Keratinocyte (primary cell): ENCODE data around the gene HCFC1. TPM values are rescaled to one million over a fixed set of nuclear protein-coding genes. Genes with fewer than 3 reads are reported as not detected.

Experiments used
- DNase-seq: peaks from one replicate; pipeline ENCODE4 v3.0.0-alpha.2; 2011; ENCODE audit warnings: low read depth, missing footprints, low spot score
- FAIRE-seq: peaks from 2 replicates; lab custom pipeline; 2011; peaks lifted over from hg19 to GRCh38; lab: Jason Lieb, UNC
- H2AFZ ChIP-seq: 2 replicates; pipeline ENCODE4 v1.6.0; 2012; ENCODE audit warnings: low read length, control low read depth, inconsistent platforms; ENCODE audit not compliant: control insufficient read depth
- H3K27ac ChIP-seq: 2 replicates; pipeline ENCODE4 v1.5.1; 2011; ENCODE audit warnings: low read length; ENCODE audit not compliant: control insufficient read depth, insufficient read depth
- H3K27me3 ChIP-seq: 3 replicates; pipeline ENCODE4 v1.6.0; 2011; ENCODE audit warnings: low read length; ENCODE audit not compliant: control insufficient read depth, insufficient read depth; ENCODE audit errors: extremely low read depth
- H3K36me3 ChIP-seq, 2 experiments: 2 replicates in 1 of 2; 3 replicates in 1 of 2; pipeline ENCODE4 v1.5.1; 2011; ENCODE audit warnings: low read length in 2 of 2, mild to moderate bottlenecking in 1 of 2; ENCODE audit not compliant: control insufficient read depth in 2 of 2, insufficient read depth in 2 of 2; ENCODE audit errors: extremely low read depth in 1 of 2
- H3K4me1 ChIP-seq: 3 replicates; pipeline ENCODE4 v1.5.1; 2011; ENCODE audit warnings: low read length; ENCODE audit not compliant: control insufficient read depth, insufficient read depth; ENCODE audit errors: extremely low read depth
- H3K4me2 ChIP-seq: 3 replicates; pipeline ENCODE4 v1.6.0; 2011; ENCODE audit warnings: low read depth, low read length; ENCODE audit not compliant: control insufficient read depth, insufficient read depth; ENCODE audit errors: extremely low read depth
- H3K4me3 ChIP-seq, 3 experiments: fragments of 200-600 bp in 1 of 3; sonication (generic) in 1 of 3; 2 replicates in 2 of 3; 3 replicates in 1 of 3; pipeline ENCODE4 v1.5.1; 2011 to 2016; ENCODE audit warnings: low read length in 3 of 3, mild to moderate bottlenecking in 3 of 3, control low read depth in 2 of 3, inconsistent platforms in 1 of 3, low read depth in 1 of 3, mixed read lengths in 1 of 3, mixed run types in 1 of 3, moderate library complexity in 1 of 3; ENCODE audit not compliant: control insufficient read depth in 2 of 3, insufficient read depth in 2 of 3; ENCODE audit errors: extremely low read depth in 1 of 3
- H3K79me2 ChIP-seq: 2 replicates; pipeline ENCODE4 v1.6.0; 2012; ENCODE audit warnings: low read length; ENCODE audit not compliant: control insufficient read depth, insufficient read depth
- H3K9ac ChIP-seq: 3 replicates; pipeline ENCODE4 v1.6.0; 2011; ENCODE audit warnings: low read length; ENCODE audit not compliant: control insufficient read depth, insufficient read depth; ENCODE audit errors: extremely low read depth
- H3K9me1 ChIP-seq: 3 replicates; pipeline ENCODE4 v1.6.0; 2011; ENCODE audit warnings: low read length; ENCODE audit not compliant: control insufficient read depth, insufficient read depth; ENCODE audit errors: extremely low read depth
- H3K9me3 ChIP-seq: 2 replicates; pipeline ENCODE4 v1.5.1; 2012; ENCODE audit warnings: low read depth, low read length; ENCODE audit not compliant: control insufficient read depth
- H4K20me1 ChIP-seq: 3 replicates; pipeline ENCODE4 v1.6.0; 2011; ENCODE audit warnings: low read length; ENCODE audit not compliant: control insufficient read depth, insufficient read depth; ENCODE audit errors: extremely low read depth
- CTCF ChIP-seq, 3 experiments: IDR thresholded peaks in 1 of 3; conservative IDR thresholded peaks in 1 of 3; optimal IDR thresholded peaks in 1 of 3; 2 replicates in 2 of 3; 3 replicates in 1 of 3; pipeline versions ENCODE3 to v1.5.1; 2011; ENCODE audit warnings: low read length in 3 of 3, mild to moderate bottlenecking in 3 of 3, moderate library complexity in 2 of 3, control low read depth in 1 of 3, inconsistent platforms in 1 of 3; ENCODE audit not compliant: insufficient read depth in 2 of 3; ENCODE audit errors: extremely low read depth in 1 of 3
- EZH2 ChIP-seq: IDR thresholded peaks from one replicate; pipeline ENCODE4 v1.6.1; 2012; ENCODE audit warnings: inconsistent platforms, mild to moderate bottlenecking, low read length, moderate library complexity
- dilution Hi-C: fragments of 300-500 bp; cut with MboI; formaldehyde crosslinking; loops from one replicate; pipeline ENCODE4 v1.7.0; 2020; ENCODE audit warnings: low sequenced_read_pairs; ENCODE audit not compliant: extremely low pct_ligation_motif_present
- polyA plus RNA-seq, 5 experiments: library from polyadenylated mRNA; depleted of rRNA in 3 of 5; stranded (reverse) in 3 of 5; stranded (forward) in 1 of 5; unstranded in 1 of 5; fragments of >200 nt; gene quantifications; 1 replicate in 1 of 5; 2 replicates in 3 of 5; 3 replicates in 1 of 5; pipeline versions ENCODE4 v1.2.1 to v1.2.3, GENCODE V29; 2011 to 2012; ENCODE audit warnings: missing spikeins in 2 of 5, low read depth in 1 of 5, low replicate concordance in 1 of 5

The HCFC1 gene
- polyA plus RNA-seq, 1 donor (not counting 4 experiments of a cell fraction or from before 2014, with no cell fraction given): 2.7 TPM

- dilution Hi-C loops: no loop called here
- peaks cover 3% of the 10 kb centered on the region for H3K79me2 ChIP-seq
Observed at GRCh38 chrX:153926858-153927671, 44.6 kb downstream of the HCFC1 start.

DNA sequence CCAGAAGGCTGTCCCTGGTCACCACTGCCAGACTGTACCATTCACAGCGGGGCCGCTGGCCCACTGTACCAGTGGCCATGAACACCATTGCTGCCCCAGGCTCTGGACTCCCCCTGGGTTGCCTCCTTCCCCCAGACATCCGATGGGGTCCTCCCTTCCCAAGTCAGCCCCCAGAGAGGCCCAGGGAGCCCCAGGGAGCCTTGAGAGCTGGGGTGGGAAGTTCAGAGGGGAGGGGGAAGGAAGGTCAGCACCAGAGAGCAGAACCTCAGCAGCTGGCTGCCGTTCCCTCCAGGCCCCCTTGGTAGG lies 45.1 kb downstream of the HCFC1 start:
- dilution Hi-C loops: no loop called here
- Histone ChIP-seq H3K9ac (no peak overlapping the region), H3K79me2 (no peaks in the 10 kb centered on the region), H3K9me1 (no peaks in the 10 kb centered on the region), H3K4me1 (peaks cover 15% of the 10 kb centered on the region), H3K4me3 (no peak overlapping the region), H3K27me3 (no peaks in the 10 kb centered on the region), H3K4me2 (no peak overlapping the region), H3K9me3 (no peaks in the 10 kb centered on the region), H3K36me3 (peaks cover 6% of the 10 kb centered on the region in 2 experiments), H2AFZ (no peak overlapping the region), H3K27ac (no peak overlapping the region), H4K20me1 (no peaks in the 10 kb centered on the region)
- FAIRE-seq (no peak), DNase-seq (no peak)
- TF ChIP-seq EZH2 (no peak), CTCF (optimal IDR thresholded peaks at IDR 0.05 in 1 of 3, IDR thresholded peaks at IDR 0.05 in 1 of 3, conservative IDR thresholded peaks at IDR 0.05 in 1 of 3; ENCODE audit: extremely low read depth in 1 of 3, insufficient read depth in 2 of 3, low read length in 3 of 3) (no peak)

More at GRCh38 chrX:153926858-153927671, 44.6 kb downstream of the HCFC1 start:
- H3K27ac ChIP-seq: peak overlapping the region; percentile 78
- H4K20me1 ChIP-seq: no peaks in the 10 kb centered on the region
- FAIRE-seq: no peak
- TF ChIP-seq CTCF (optimal IDR thresholded peaks at IDR 0.05 in 1 of 3, IDR thresholded peaks at IDR 0.05 in 1 of 3, conservative IDR thresholded peaks at IDR 0.05 in 1 of 3; ENCODE audit: extremely low read depth in 1 of 3, insufficient read depth in 2 of 3, low read length in 3 of 3) (no peak), EZH2 (no peak)
- no peaks in the 10 kb centered on the region for H3K27me3 ChIP-seq
- H3K9me3 ChIP-seq: no peaks in the 10 kb centered on the region
- H3K4me1 ChIP-seq: peaks cover 11% of the 10 kb centered on the region
- no peak for DNase-seq
- peak overlapping the region; percentile 84 for H3K9ac ChIP-seq
- H3K4me2 ChIP-seq: peak overlapping the region; percentile 88
- H3K9me1 ChIP-seq: no peaks in the 10 kb centered on the region
- H3K4me3 ChIP-seq: peak overlapping the region; percentile 41 to 79 (median 62)
- H3K36me3 ChIP-seq: peaks cover 6 to 8% of the 10 kb centered on the region in 2 experiments
- H2AFZ ChIP-seq: no peak overlapping the region
